ENCODE measurements around the gene RNF181.
"Not testable (repeated sequence)": the region's sequence is repeated elsewhere in the genome, so short reads cannot be mapped to it uniquely, and the experiment has no call there.

RNF181 gene

GRCh38 chr2:85596486-85597143 is 1.1 kb downstream of the RNF181 start:
- no peak for DNase-seq

GRCh38 chr2:85597241-85597640 is 1.7 kb downstream of the RNF181 start:
- DNase-seq, result no peak

- no peak for DNase-seq
Measured at GRCh38 chr2:85598594-85599340, 3.2 kb downstream of the RNF181 start.

- no peak for DNase-seq
Measured at GRCh38 chr2:85599468-85600234, 4.1 kb downstream of the RNF181 start.

GRCh38 chr2:85600235-85600575 is 4.7 kb downstream of the RNF181 start:
- no peak for DNase-seq

GRCh38 chr2:85600951-85601770 is 5.6 kb downstream of the RNF181 start:
- DNase-seq, result no peak

- DNase-seq, result no peak
Measured at GRCh38 chr2:85601771-85602475, 6.4 kb downstream of the RNF181 start.

- DNase-seq, result peak; percentile 78
Measured at GRCh38 chr2:85602476-85603234, 7.1 kb downstream of the RNF181 start, which contains the start of gene TMEM150A. Gene TMEM150A, minus strand, starts transcription at chr2:85602698. Its CDS starts 750 bp downstream, at chr2:85601948.

- peak; percentile 62 for DNase-seq
Measured at GRCh38 chr2:85604133-85604444, 8.5 kb downstream of the RNF181 start.

- DNase-seq, result no peak
Measured at GRCh38 chr2:85604568-85605339, 9.2 kb downstream of the RNF181 start.

GRCh38 chr2:85605406-85606115 is 10.0 kb downstream of the RNF181 start:
- no peak for DNase-seq

GRCh38 chr2:85606116-85606455 is 10.5 kb downstream of the RNF181 start:
- no peak for DNase-seq

GRCh38 chr2:85607268-85608215 is 12.0 kb downstream of the RNF181 start:
- no peak for DNase-seq

GRCh38 chr2:85611217-85611704 is 15.7 kb downstream of the RNF181 start:
- DNase-seq, result no peak

GRCh38 chr2:85611705-85612587 is 16.4 kb downstream of the RNF181 start, which contains the start of gene C2orf68:
Gene C2orf68, minus strand, starts transcription at chr2:85612066. Its CDS starts 82 bp downstream, at chr2:85611984.
- DNase-seq, result peak; percentile 76

GRCh38 chr2:85613717-85614515 is 18.4 kb downstream of the RNF181 start:
- DNase-seq, result no peak

- DNase-seq, result not testable (repeated sequence)
Measured at GRCh38 chr2:85614757-85615156, 19.2 kb downstream of the RNF181 start.

All from MV-4-11 (cell line).